DOHH2 (cell line): ENCODE data around the gene SARM1.

Experiments used
- CTCF ChIP-seq: fragments of 200-600 bp; sonication (generic); IDR thresholded peaks from one replicate; pipeline ENCODE4 v1.5.1; 2014; ENCODE audit warnings: antibody characterized with exemption, mild to moderate bottlenecking, low read depth, low read length; ENCODE audit not compliant: poor library complexity, severe bottlenecking
- EZH2phosphoT487 ChIP-seq: fragments of 200-600 bp; sonication (generic); IDR thresholded peaks from 2 replicates; pipeline ENCODE4 v1.6.1; 2017; ENCODE audit warnings: borderline replicate concordance, mild to moderate bottlenecking, antibody characterized with exemption, low read length, moderate library complexity, mixed read lengths

GRCh38 chr17:28344011-28344410 lies 27.5 kb upstream of the SARM1 start:
- TF ChIP-seq CTCF: no peak
- TF ChIP-seq EZH2phosphoT487: no peak
